Fibroblast of lung (primary cell): ENCODE measurements around the gene SH3GL2. TPM values are rescaled to one million over a fixed set of nuclear protein-coding genes. Genes with fewer than 3 reads are reported as not detected.

ENCODE experiments used
- DNase-seq, 2 donors: peaks; one replicate each; pipeline versions ENCODE4 v3.0.0 to v3.0.0-alpha.2; 2010; ENCODE audit warnings: low read depth in 2 of 2
- H2AFZ ChIP-seq: 2 replicates; pipeline ENCODE4 v1.5.1; 2012; ENCODE audit warnings: low read length, control low read depth, inconsistent platforms
- H3K27ac ChIP-seq: 2 replicates; pipeline ENCODE4 v1.5.1; 2011; ENCODE audit warnings: low read length, control low read depth; ENCODE audit not compliant: insufficient read depth
- H3K27me3 ChIP-seq: 2 replicates; pipeline ENCODE4 v1.5.1; 2011; ENCODE audit warnings: mild to moderate bottlenecking, low read length; ENCODE audit not compliant: control insufficient read depth, insufficient read depth
- H3K36me3 ChIP-seq: 2 replicates; pipeline ENCODE4 v1.5.1; 2011; ENCODE audit warnings: low read length; ENCODE audit not compliant: control insufficient read depth, insufficient read depth
- H3K4me1 ChIP-seq: 2 replicates; pipeline ENCODE4 v1.5.1; 2011; ENCODE audit warnings: low read length; ENCODE audit not compliant: control insufficient read depth, insufficient read depth; ENCODE audit errors: extremely low read depth
- H3K4me2 ChIP-seq: 2 replicates; pipeline ENCODE4 v1.5.1; 2011; ENCODE audit warnings: low read length, control low read depth; ENCODE audit not compliant: insufficient read depth; ENCODE audit errors: extremely low read depth
- H3K4me3 ChIP-seq, 4 experiments: fragments of 200-600 bp in 1 of 4; sonication (generic) in 1 of 4; replicated peaks in 1 of 4; 2 replicates each; pipeline ENCODE4 v1.5.1; 2011 to 2016; ENCODE audit warnings: low read length in 4 of 4, low read depth in 3 of 4, mild to moderate bottlenecking in 3 of 4, control low read depth in 2 of 4, inconsistent platforms in 1 of 4, mixed read lengths in 1 of 4; ENCODE audit not compliant: insufficient read depth in 1 of 4; ENCODE audit errors: control extremely low read depth in 1 of 4
- H3K79me2 ChIP-seq: 2 replicates; pipeline ENCODE4 v1.5.1; 2012; ENCODE audit warnings: mild to moderate bottlenecking, low read length, inconsistent platforms; ENCODE audit not compliant: control insufficient read depth, insufficient read depth
- H3K9ac ChIP-seq: 2 replicates; pipeline ENCODE4 v1.5.1; 2011; ENCODE audit warnings: mild to moderate bottlenecking, low read length, control low read depth; ENCODE audit not compliant: insufficient read depth
- H3K9me3 ChIP-seq: 2 replicates; pipeline ENCODE4 v1.5.1; 2012; ENCODE audit warnings: low read depth, low read length; ENCODE audit not compliant: control insufficient read depth, insufficient read depth
- H4K20me1 ChIP-seq: 2 replicates; pipeline ENCODE4 v1.5.1; 2011; ENCODE audit warnings: low read length; ENCODE audit not compliant: control insufficient read depth, insufficient read depth; ENCODE audit errors: extremely low read depth
- CTCF ChIP-seq, 2 donors: IDR thresholded peaks in 1 of 2; conservative IDR thresholded peaks in 1 of 2; 1 replicate in 1 of 2; 2 replicates in 1 of 2; pipeline ENCODE4 v1.5.1; 2011 to 2012; ENCODE audit warnings: low read length in 2 of 2, control low read depth in 1 of 2, inconsistent platforms in 1 of 2, low read depth in 1 of 2, mild to moderate bottlenecking in 1 of 2
- EZH2 ChIP-seq: IDR thresholded peaks from 2 replicates; pipeline ENCODE4 v1.5.1; 2012; ENCODE audit warnings: low read length, control low read depth, mild to moderate bottlenecking; ENCODE audit errors: missing control alignments
- polyA plus RNA-seq, 2 donors: library from polyadenylated mRNA; depleted of rRNA in 1 of 2; stranded (reverse) in 1 of 2; unstranded in 1 of 2; fragments of >200 nt; gene quantifications; 2 replicates each; pipeline ENCODE4 v1.2.1, GENCODE V29; 2011 to 2012; ENCODE audit warnings: missing spikeins in 1 of 2
- total RNA-seq: library from RNA; depleted of rRNA; stranded (reverse); fragments of >200 nt; gene quantifications from 2 replicates; pipeline ENCODE4 v1.2.1, GENCODE V29; 2014

Gene SH3GL2
- total and polyA plus RNA-seq, 2 donors (not counting 1 experiment from before 2014, with no cell fraction given) = 0.17 TPM; not detected in 1

- Histone ChIP-seq H3K4me1 (no peaks in the 10 kb centered on the region), H3K9ac (no peak overlapping the region), H2AFZ (no peak overlapping the region), H3K27me3 (no peaks in the 10 kb centered on the region), H3K36me3 (no peaks in the 10 kb centered on the region), H3K4me2 (no peak overlapping the region), H4K20me1 (no peaks in the 10 kb centered on the region), H3K27ac (no peak overlapping the region), H3K9me3 (no peaks in the 10 kb centered on the region), H3K79me2 (no peaks in the 10 kb centered on the region), H3K4me3 (no peak overlapping the region)
- DNase-seq = no peak
- TF ChIP-seq EZH2 (no peak), CTCF (conservative IDR thresholded peaks at IDR 0.05 in 1 of 2, IDR thresholded peaks at IDR 0.05 in 1 of 2; ENCODE audit: low read depth in 1 of 2, low read length in 2 of 2) (no peak)
Observed at GRCh38 chr9:17843236-17843635, 264.4 kb downstream of the SH3GL2 start.
